Cardiac muscle cell (in vitro differentiated cells and primary cell): Measurements from ENCODE around the gene AP2A2. TPM values are rescaled to one million over a fixed set of nuclear protein-coding genes. Genes with fewer than 3 reads are reported as not detected.

Experiments
- DNase-seq, 2 donors: peaks; one replicate each; pipeline versions ENCODE4 v3.0.0 to v3.0.0-alpha.2; 2010 to 2017; ENCODE audit warnings: low read depth in 1 of 2, low spot score in 1 of 2
- H3K27ac ChIP-seq: fragments of 200-600 bp; sonication (generic); 2 replicates; pipeline ENCODE4 v1.5.1; 2016
- H3K27me3 ChIP-seq: fragments of 200-600 bp; sonication (generic); 2 replicates; pipeline ENCODE4 v1.6.0; 2016; ENCODE audit warnings: control low read depth
- H3K36me3 ChIP-seq: fragments of 200-600 bp; sonication (generic); 2 replicates; pipeline ENCODE4 v1.5.1; 2016; ENCODE audit warnings: control low read depth
- H3K4me1 ChIP-seq: fragments of 200-600 bp; sonication (generic); 2 replicates; pipeline ENCODE4 v1.8.1; 2017; ENCODE audit warnings: low read depth, mild to moderate bottlenecking, mixed run types
- H3K4me3 ChIP-seq: fragments of 200-600 bp; sonication (generic); 2 replicates; pipeline ENCODE4 v1.5.1; 2016; ENCODE audit warnings: mild to moderate bottlenecking
- H3K9me3 ChIP-seq: fragments of 200-600 bp; sonication (generic); 2 replicates; pipeline ENCODE4 v1.5.1; 2017; ENCODE audit warnings: low read depth, mild to moderate bottlenecking, control low read depth
- polyA plus RNA-seq: library from polyadenylated mRNA; unstranded; fragments of >200 nt; fragmentation: Nextera tagmentation; extraction: Ambion mirVana; gene quantifications from 2 replicates; pipeline ENCODE4 v1.2.1, GENCODE V29; 2016
- total RNA-seq: library from RNA; depleted of rRNA; stranded (reverse); fragments of >200 nt; gene quantifications from 2 replicates; pipeline ENCODE4 v1.2.3, GENCODE V29; 2016
- TF ChIP-seq, protein P1 (sequence below): IDR thresholded peaks from 2 replicates; pipeline ENCODE4 v1.5.1; 2012; ENCODE audit warnings: low read depth, mild to moderate bottlenecking, low read length

Gene AP2A2
- total RNA-seq: 54.7 and 77.6 TPM in 2 replicates
- polyA plus RNA-seq: 47.6 and 67.6 TPM in 2 replicates

DNA sequence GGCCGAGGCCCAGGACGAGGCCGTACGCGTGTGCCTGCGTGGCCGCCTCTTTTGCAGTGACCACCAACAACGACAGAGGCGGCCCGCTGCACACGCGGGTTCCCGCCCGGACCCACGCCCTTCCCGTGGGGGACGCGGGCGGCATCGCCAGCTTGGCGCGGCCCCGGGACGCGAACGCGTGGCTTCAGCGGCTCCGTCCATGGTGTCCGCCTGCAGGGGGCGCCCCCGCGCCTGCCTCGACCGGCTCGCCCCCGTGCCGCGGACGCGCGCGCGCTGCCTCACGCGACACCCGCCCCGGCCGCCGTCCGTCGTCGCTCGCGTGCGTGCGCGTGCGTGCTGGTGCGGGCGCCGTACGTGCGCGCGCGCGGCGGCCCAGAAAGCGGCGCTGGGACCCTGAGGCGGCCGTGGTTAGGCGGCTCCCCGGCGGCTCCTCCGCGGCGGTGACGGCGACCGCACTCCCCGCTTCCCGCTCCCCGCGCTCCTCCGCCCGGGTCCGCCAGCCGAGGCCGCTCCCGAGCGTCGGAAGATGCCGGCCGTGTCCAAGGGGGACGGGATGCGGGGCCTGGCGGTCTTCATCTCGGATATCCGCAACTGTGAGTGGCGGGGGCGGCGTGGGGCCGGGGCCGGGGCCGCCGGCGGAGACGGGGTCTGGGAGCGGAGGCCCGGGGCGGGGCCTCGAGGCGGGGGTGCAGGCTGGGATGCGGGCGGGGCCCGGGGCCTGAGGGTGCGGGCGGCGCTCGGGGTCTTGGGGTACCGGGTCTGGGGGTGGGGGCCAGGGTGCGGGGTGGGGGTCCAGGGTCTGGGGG, at the start of gene AP2A2:
AP2A2 (plus strand) TSS at position 375 of the 806 bp plus-strand sequence; CDS start at position 527, 152 bp downstream.
- Histone ChIP-seq H3K9me3 (no peaks in the 10 kb centered on the region), H3K27ac (peak within 1 kb of the TSS; percentile 92), H3K36me3 (peaks cover 3% of the 10 kb centered on the region), H3K4me1 (no peaks in the 10 kb centered on the region), H3K4me3 (peak within 1 kb of the TSS; percentile 99), H3K27me3 (no peaks in the 10 kb centered on the region)
- TF ChIP-seq, protein P1, sequence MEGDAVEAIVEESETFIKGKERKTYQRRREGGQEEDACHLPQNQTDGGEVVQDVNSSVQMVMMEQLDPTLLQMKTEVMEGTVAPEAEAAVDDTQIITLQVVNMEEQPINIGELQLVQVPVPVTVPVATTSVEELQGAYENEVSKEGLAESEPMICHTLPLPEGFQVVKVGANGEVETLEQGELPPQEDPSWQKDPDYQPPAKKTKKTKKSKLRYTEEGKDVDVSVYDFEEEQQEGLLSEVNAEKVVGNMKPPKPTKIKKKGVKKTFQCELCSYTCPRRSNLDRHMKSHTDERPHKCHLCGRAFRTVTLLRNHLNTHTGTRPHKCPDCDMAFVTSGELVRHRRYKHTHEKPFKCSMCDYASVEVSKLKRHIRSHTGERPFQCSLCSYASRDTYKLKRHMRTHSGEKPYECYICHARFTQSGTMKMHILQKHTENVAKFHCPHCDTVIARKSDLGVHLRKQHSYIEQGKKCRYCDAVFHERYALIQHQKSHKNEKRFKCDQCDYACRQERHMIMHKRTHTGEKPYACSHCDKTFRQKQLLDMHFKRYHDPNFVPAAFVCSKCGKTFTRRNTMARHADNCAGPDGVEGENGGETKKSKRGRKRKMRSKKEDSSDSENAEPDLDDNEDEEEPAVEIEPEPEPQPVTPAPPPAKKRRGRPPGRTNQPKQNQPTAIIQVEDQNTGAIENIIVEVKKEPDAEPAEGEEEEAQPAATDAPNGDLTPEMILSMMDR: peak; percentile 43
- peak; percentile 95 for DNase-seq

DNA sequence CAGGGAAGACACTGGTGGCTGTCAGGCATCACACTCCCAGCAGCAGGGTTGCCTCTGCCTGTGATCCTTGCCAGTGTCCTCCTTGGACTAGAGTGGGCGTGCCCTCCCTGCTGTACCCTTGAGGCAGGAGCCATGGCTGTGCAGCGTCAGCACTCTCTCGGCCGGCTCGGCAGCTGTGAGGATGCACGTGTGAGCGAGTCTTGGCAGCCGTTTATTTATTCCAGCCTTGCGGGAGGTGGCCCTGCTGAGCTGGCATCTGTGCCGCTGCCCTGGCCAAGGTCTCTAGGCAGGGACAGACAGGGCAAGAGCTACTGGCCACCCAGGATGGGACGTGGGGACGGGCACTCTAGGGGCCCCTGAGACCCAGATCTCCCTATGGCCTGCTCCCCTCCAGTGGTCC, 49.1 kb upstream of the AP2A2 start:
- H3K4me1 ChIP-seq: no peaks in the 10 kb centered on the region
- no peak for DNase-seq
- no peaks in the 10 kb centered on the region for H3K27me3 ChIP-seq
- TF ChIP-seq, protein P1: no peak
- no peak overlapping the region for H3K27ac ChIP-seq
- H3K4me3 ChIP-seq: no peak overlapping the region
- peaks cover 3% of the 10 kb centered on the region for H3K36me3 ChIP-seq
- no peaks in the 10 kb centered on the region for H3K9me3 ChIP-seq

GRCh38 chr11:877565-877964, 48.1 kb upstream of the AP2A2 start:
- DNase-seq: no peak
- no peaks in the 10 kb centered on the region for H3K27me3 ChIP-seq

DNA sequence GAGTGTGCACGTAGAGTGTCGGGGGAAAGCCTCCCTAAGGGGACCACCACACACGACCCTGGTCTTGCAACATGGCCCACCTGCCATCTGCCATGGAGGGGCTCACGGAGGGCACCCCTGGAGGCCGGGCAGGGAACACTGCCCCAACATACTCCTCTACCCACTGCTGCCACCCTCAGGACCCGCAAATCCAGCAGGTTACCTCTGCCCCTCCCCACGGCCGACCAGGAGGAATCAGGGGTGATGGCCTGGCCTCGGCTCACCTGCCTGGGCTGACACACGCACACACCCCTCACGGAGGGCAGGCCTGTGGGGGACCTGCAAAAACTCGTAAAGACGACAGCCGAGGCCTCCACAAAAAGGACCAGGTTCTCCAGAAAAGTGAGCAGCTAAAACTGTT, 45.2 kb upstream of the AP2A2 start:
- Histone ChIP-seq H3K36me3 (peaks cover 3% of the 10 kb centered on the region), H3K27me3 (no peaks in the 10 kb centered on the region), H3K9me3 (no peaks in the 10 kb centered on the region), H3K27ac (no peak overlapping the region), H3K4me3 (no peak overlapping the region), H3K4me1 (no peaks in the 10 kb centered on the region)
- DNase-seq: no peak
- TF ChIP-seq, protein P1: no peak

More at GRCh38 chr11:877565-877964, 48.1 kb upstream of the AP2A2 start:
- no peaks in the 10 kb centered on the region for H3K9me3 ChIP-seq
- peaks cover 3% of the 10 kb centered on the region for H3K36me3 ChIP-seq
- H3K4me3 ChIP-seq: no peak overlapping the region
- H3K27ac ChIP-seq: no peak overlapping the region
- no peaks in the 10 kb centered on the region for H3K4me1 ChIP-seq
- TF ChIP-seq, protein P1: no peak

DNA sequence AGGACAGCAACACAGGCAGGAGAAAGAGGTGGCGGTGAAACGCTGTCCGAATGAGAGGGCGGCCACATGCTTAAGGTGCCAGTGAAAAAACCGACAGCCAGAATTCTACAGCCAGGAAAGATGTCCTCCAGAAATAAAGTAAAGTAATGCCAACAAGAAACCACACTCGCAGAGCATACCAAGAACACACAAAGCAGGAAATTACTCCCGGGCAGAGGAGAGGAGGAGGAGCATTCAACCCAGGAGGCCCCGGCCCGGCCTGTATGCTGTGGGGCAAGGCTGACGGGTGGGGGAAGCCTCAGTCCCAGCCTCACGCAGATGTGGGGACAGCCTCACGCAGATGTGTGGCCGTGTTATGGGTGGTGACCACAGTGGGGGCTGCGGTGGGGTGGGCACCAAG, 43.1 kb upstream of the AP2A2 start:
- DNase-seq: no peak
- Histone ChIP-seq H3K27ac (no peak overlapping the region), H3K4me3 (no peak overlapping the region), H3K4me1 (no peaks in the 10 kb centered on the region), H3K36me3 (peaks cover 3% of the 10 kb centered on the region), H3K9me3 (no peaks in the 10 kb centered on the region), H3K27me3 (no peaks in the 10 kb centered on the region)
- TF ChIP-seq, protein P1: no peak
